Lower leg skin (tissue), 4 donors: ENCODE results near the gene ANXA6. TPM values are rescaled to one million over a fixed set of nuclear protein-coding genes. Genes with fewer than 3 reads are reported as not detected.

Source experiments
- DNase-seq, 2 donors: peaks; one replicate each; pipeline ENCODE4 v3.0.0-alpha.2; 2019; ENCODE audit warnings: low spot score in 2 of 2
- H3K4me3 ChIP-seq: fragments of 200-600 bp; sonication (generic); 2 replicates; pipeline ENCODE4 v1.5.1; 2017; ENCODE audit warnings: mild to moderate bottlenecking, low read depth; ENCODE audit not compliant: poor library complexity, severe bottlenecking
- CTCF ChIP-seq, 3 donors: fragments of 450-650 bp; IDR thresholded peaks; one replicate each; pipeline ENCODE4 v1.5.1; 2016; ENCODE audit warnings: antibody characterized with exemption in 3 of 3, mild to moderate bottlenecking in 3 of 3, moderate library complexity in 2 of 3
- POLR2A ChIP-seq, 2 donors: fragments of 450-650 bp; IDR thresholded peaks; one replicate each; pipeline ENCODE4 v1.6.1; 2016 to 2017; ENCODE audit warnings: antibody characterized with exemption in 2 of 2, mild to moderate bottlenecking in 1 of 2, moderate library complexity in 1 of 2
- whole genome bisulfite sequencing, 2 donors: methylation state at CpG; one replicate each; pipeline ENCODE4 v1.1.5; 2018; 5-methylcytosine and 5-hydroxymethylcytosine counted together
- intact Hi-C: fragments of 100-400 bp; cut with DNase I; formaldehyde crosslinking; loops from one replicate; pipeline ENCODE4 v1.15.0; 2023; ENCODE audit warnings: low total_unique reads
- total RNA-seq, 4 donors: library from RNA; depleted of rRNA; stranded (reverse); fragments of >200 nt; gene quantifications; one replicate each; pipeline ENCODE4 v1.1.0, GENCODE V29; 2016

The ANXA6 gene
- total RNA-seq, 4 donors from 2014 or later, result 34.2 to 68.4 (median 43.3) TPM

GRCh38 chr5:151085517-151086041 is 72.0 kb downstream of the ANXA6 start:
- WGBS, 2 donors, result 13 to 19% methylated on average over 9 of the region's 9 CpGs
- DNase-seq, result peak in 1 of 2 donors; percentile 91
- H3K4me3 ChIP-seq, result no peak overlapping the region
- TF ChIP-seq POLR2A (IDR thresholded peaks at IDR 0.05), result no peak
- no peak for TF ChIP-seq CTCF (IDR thresholded peaks at IDR 0.05)
- intact Hi-C loops, result no loop called here

GRCh38 chr5:151084363-151084762 is 73.2 kb downstream of the ANXA6 start:
- intact Hi-C loops, result no loop called here
- WGBS, 2 donors, result 88 to 95% methylated on average over 7 of the region's 7 CpGs
- no peak overlapping the region for H3K4me3 ChIP-seq
- no peak for DNase-seq
- TF ChIP-seq CTCF (IDR thresholded peaks at IDR 0.05), result no peak
- no peak for TF ChIP-seq POLR2A (IDR thresholded peaks at IDR 0.05)

GRCh38 chr5:151083081-151083676 is 74.4 kb downstream of the ANXA6 start:
- TF ChIP-seq CTCF (IDR thresholded peaks at IDR 0.05) (no peak), POLR2A (IDR thresholded peaks at IDR 0.05) (no peak)
- intact Hi-C loops, result no loop called here
- 45 to 58% methylated on average over 3 of the region's 3 CpGs for WGBS, 2 donors
- H3K4me3 ChIP-seq, result no peak overlapping the region
- DNase-seq, result no peak

- intact Hi-C loops, result no loop called here
- no peak for TF ChIP-seq CTCF (IDR thresholded peaks at IDR 0.05)
- no peak for TF ChIP-seq POLR2A (IDR thresholded peaks at IDR 0.05)
- H3K4me3 ChIP-seq, result no peak overlapping the region
- DNase-seq, result no peak
- 47 to 54% methylated on average over 6 of the region's 6 CpGs for WGBS, 2 donors
Measured at GRCh38 chr5:151082282-151082902, 75.2 kb downstream of the ANXA6 start.

GRCh38 chr5:151081431-151082281 is 75.9 kb downstream of the ANXA6 start:
- DNase-seq, result no peak
- TF ChIP-seq CTCF (IDR thresholded peaks at IDR 0.05) (no peak), POLR2A (IDR thresholded peaks at IDR 0.05) (no peak)
- intact Hi-C loops, result no loop called here
- WGBS, 2 donors, result 11 to 15% methylated on average over 15 of the region's 15 CpGs
- peak overlapping the region; percentile 89 for H3K4me3 ChIP-seq
